HG02678 (cell line): ENCODE measurements around the gene PEPD.

Experiments
- ATAC-seq: cut with Tn5 transposase; IDR thresholded peaks from one replicate; pipeline ENCODE4 v1.9.1; 2021; ENCODE audit warnings: mild to moderate bottlenecking, moderate library complexity; ENCODE audit not compliant: unreplicated experiment

The PEPD gene

DNA sequence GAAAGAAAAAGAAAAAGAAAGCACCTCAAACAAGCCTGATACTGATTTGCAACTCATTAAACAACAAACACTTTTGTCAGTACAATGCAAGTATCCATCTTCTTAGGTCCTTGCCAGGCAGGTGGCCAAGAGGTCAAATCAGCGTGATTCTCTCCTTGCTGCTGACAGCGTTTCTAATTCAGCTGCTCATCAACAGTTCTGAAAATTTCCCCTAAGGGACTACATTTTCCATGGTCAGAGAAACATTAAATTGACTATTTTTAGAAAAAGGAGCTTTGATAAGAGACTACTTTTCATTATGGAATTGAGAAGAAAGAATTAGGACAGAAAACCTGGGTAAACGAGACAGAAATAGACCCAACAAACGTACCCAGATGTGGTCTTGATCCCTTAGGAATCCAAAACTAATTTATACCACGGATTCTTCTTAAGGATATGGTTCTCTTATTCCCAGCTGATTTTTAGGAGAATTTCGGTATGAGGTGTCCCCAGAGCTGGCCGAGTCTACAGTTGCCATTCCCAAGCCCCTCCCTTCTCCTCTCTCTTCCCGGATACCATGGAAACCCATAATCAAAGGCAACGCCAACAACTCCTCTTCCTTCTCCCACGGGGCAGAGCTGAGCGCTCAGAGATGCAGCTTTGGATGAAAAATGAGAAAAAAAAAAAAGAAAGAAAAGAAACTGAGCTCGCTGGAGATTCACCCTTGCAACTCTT is 177.6 kb downstream of the PEPD start:
- no peak for ATAC-seq

DNA sequence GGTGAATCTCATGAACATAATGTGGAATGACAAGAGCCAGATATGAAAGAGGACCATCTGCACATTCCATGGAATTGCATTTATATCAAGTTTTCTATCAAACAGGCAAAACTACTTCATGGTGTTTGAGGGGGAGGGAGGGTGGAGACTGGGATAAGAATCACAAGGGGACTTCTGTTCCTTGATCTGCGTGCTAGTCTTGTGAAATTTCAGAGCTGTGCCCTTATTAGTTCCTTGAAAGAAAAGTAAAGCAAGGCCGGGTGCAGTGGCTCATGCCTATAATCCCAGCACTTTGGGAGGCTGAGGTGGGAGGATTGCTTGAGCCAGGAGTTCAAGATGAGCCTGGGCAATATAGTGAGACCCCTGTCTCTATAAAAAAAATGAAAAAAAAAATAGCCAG is 178.3 kb downstream of the PEPD start:
- ATAC-seq = no peak

DNA sequence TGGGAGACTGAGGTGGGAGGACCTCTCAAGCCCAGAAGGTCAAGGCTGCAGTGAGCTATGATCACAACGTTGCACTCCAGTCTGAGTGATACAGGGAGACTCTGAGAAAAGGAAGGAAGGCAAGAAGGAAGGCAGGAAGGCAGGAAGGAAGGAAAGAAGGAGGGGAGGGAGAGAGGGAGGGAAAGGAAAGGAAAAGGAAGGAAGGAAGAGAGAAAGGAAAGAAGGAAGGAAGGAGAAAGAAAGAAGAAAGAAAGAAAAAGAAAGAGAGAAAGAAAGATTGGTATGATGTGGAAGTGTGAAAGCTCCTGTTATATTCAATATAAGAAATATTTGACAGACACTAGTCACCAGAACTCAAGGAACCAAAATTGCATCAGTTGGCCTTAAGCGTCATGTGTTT is 180.6 kb downstream of the PEPD start:
- no peak for ATAC-seq

DNA sequence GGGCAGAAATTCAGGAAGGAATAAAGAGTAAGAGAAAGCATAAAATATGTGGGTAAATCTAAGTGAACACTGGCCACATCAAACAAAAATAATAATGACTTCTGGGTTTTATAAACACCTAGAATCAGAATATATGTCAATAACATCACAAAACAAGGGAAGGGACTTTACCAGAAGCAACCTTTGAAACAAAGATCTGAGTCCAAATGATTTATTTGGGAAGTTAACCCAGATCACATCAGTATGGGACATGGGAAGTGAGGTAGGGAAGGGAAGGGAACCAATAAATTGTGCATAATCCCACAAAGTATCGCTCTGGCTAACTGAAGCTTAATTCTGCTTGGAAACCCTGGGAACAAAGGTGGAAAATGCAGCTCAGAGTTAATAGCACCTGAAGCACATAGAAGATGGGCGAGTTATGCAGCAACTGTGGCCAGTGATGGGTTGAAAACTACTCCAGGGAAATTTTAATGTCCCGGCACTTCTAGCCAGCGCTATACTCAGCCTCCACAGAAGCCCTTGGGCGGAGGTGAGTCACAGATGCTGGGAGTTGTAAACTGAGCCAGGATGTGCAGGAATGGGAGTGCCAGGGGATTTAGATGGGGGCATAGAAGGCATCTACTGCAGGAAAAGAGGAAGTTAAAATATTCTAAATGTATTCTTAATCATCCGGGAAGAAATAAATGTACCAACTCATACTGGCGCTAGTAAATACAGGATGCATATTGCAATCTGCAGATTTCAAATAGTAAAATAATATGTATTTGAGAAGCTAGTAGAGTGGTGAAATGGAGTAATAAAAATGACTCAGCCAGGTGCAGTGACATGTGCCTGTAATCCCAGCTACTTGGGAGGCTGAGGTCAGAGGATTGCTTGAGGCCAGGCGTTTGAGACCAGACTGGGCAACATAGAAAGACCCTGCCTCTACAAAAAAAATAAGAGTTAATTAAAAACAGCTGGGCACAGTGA is 182.3 kb downstream of the PEPD start:
- ATAC-seq = no peak
